ENCODE data around the gene USP49. TPM values are rescaled to one million over a fixed set of nuclear protein-coding genes. Genes with fewer than 3 reads are reported as not detected.

The USP49 gene
- total and polyA plus RNA-seq, 2 of the 13 experiments (the other 11 are each of a cell fraction or from before 2014, with no cell fraction given) = 2.9 to 4.3 TPM

DNA sequence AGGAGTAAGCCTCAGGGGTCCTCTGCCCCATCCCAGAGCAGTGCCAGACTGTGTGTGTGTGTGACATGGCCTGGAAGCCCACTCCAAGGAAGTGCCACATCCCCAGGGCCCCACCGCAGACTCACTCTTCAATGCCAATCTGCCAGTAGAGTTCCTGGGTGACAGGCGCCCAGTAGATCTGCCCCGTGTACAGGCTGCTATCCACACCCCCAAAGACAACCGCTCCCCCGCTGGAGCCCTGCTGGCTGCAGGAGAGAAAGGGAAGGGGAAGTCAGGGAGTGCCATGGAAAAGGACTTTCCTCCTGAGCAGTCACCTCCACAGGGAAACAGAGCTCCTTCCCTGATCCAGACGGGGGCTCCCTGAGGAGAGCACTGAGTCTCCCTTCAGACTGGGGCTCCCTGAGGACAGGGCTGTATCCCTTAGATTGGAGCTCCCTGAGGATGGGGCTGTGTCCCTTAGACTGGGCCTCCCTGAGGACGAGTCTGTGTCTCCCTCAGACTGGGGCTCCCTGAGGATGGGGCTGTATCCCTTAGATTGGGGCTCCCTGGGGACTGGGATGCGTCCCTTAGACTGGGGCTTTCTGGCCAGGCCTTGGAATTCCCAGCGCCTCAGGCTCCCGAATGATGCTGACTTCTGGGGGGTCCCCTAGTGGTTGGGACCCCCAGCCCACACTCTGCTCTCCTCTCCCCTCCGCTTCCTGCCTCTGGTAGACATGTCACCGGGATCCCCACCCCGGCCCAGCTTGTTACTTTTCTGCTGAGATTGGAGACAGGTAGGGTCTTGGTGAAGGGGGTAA, 154.6 kb downstream of the USP49 start (continued):
- no peak for TF ChIP-seq PHB2 (IDR thresholded peaks at IDR 0.05; ENCODE audit: partially characterized antibody)
- TF ChIP-seq ETS1 (CRISPR knock-in tag; IDR thresholded peaks at IDR 0.05) = no peak
- TF ChIP-seq, protein P1, sequence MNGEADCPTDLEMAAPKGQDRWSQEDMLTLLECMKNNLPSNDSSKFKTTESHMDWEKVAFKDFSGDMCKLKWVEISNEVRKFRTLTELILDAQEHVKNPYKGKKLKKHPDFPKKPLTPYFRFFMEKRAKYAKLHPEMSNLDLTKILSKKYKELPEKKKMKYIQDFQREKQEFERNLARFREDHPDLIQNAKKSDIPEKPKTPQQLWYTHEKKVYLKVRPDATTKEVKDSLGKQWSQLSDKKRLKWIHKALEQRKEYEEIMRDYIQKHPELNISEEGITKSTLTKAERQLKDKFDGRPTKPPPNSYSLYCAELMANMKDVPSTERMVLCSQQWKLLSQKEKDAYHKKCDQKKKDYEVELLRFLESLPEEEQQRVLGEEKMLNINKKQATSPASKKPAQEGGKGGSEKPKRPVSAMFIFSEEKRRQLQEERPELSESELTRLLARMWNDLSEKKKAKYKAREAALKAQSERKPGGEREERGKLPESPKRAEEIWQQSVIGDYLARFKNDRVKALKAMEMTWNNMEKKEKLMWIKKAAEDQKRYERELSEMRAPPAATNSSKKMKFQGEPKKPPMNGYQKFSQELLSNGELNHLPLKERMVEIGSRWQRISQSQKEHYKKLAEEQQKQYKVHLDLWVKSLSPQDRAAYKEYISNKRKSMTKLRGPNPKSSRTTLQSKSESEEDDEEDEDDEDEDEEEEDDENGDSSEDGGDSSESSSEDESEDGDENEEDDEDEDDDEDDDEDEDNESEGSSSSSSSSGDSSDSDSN (CRISPR knock-in tag; IDR thresholded peaks at IDR 0.05) = 0 out of 2 replicates have a peak, but pooled peaks have one; percentile 11
- TF ChIP-seq REL (CRISPR knock-in tag; conservative IDR thresholded peaks at IDR 0.05) = no peak
- TF ChIP-seq CHD4 (IDR thresholded peaks at IDR 0.05; ENCODE audit: borderline replicate concordance, low read length) = 0 out of 2 replicates have a peak, but pooled peaks have one; percentile 14
- no peak for TF ChIP-seq ZNF724P (CRISPR knock-in tag; IDR thresholded peaks at IDR 0.05; ENCODE audit: borderline replicate concordance)
- TF ChIP-seq ZNF570 (CRISPR knock-in tag; IDR thresholded peaks at IDR 0.05; ENCODE audit: borderline replicate concordance) = no peak
- TF ChIP-seq ZSCAN20 (CRISPR knock-in tag; IDR thresholded peaks at IDR 0.05; ENCODE audit: borderline replicate concordance) = no peak
- no peak for TF ChIP-seq PITX1 (CRISPR knock-in tag; IDR thresholded peaks at IDR 0.05)
- TF ChIP-seq NR2F2 (IDR thresholded peaks at IDR 0.05; ENCODE audit: borderline replicate concordance, low read depth) = no peak
- TF ChIP-seq DZIP1 (CRISPR knock-in tag; IDR thresholded peaks at IDR 0.05) = 0 out of 2 replicates have a peak, but pooled peaks have one; percentile 35
- TF ChIP-seq, protein P2, sequence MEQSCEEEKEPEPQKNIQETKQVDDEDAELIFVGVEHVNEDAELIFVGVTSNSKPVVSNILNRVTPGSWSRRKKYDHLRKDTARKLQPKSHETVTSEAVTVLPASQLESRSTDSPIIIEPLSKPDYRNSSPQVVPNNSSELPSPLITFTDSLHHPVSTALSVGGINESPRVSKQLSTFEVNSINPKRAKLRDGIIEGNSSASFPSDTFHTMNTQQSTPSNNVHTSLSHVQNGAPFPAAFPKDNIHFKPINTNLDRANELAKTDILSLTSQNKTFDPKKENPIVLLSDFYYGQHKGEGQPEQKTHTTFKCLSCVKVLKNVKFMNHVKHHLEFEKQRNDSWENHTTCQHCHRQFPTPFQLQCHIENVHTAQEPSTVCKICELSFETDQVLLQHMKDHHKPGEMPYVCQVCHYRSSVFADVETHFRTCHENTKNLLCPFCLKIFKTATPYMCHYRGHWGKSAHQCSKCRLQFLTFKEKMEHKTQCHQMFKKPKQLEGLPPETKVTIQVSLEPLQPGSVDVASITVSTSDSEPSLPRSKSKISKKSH (CRISPR knock-in tag; IDR thresholded peaks at IDR 0.05; ENCODE audit: borderline replicate concordance) = 0 out of 2 replicates have a peak, but pooled peaks have one; percentile 44
- TF ChIP-seq, protein P3, sequence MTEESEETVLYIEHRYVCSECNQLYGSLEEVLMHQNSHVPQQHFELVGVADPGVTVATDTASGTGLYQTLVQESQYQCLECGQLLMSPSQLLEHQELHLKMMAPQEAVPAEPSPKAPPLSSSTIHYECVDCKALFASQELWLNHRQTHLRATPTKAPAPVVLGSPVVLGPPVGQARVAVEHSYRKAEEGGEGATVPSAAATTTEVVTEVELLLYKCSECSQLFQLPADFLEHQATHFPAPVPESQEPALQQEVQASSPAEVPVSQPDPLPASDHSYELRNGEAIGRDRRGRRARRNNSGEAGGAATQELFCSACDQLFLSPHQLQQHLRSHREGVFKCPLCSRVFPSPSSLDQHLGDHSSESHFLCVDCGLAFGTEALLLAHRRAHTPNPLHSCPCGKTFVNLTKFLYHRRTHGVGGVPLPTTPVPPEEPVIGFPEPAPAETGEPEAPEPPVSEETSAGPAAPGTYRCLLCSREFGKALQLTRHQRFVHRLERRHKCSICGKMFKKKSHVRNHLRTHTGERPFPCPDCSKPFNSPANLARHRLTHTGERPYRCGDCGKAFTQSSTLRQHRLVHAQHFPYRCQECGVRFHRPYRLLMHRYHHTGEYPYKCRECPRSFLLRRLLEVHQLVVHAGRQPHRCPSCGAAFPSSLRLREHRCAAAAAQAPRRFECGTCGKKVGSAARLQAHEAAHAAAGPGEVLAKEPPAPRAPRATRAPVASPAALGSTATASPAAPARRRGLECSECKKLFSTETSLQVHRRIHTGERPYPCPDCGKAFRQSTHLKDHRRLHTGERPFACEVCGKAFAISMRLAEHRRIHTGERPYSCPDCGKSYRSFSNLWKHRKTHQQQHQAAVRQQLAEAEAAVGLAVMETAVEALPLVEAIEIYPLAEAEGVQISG (CRISPR knock-in tag; IDR thresholded peaks at IDR 0.05) = peak; percentile 22; the same call in 1 of the 2 replicates
- TF ChIP-seq ZNF891 (CRISPR knock-in tag; IDR thresholded peaks at IDR 0.05) = 0 out of 2 replicates have a peak, but pooled peaks have one; percentile 44
- no peak for TF ChIP-seq GZF1 (CRISPR knock-in tag; IDR thresholded peaks at IDR 0.05)
